HG03558 (cell line): ENCODE measurements around the gene TXNDC17.
"Not testable (repeated sequence)": the region's sequence is repeated elsewhere in the genome, so short reads cannot be mapped to it uniquely, and the experiment has no call there.

Source experiments
- ATAC-seq: cut with Tn5 transposase; IDR thresholded peaks from one replicate; pipeline ENCODE4 v1.9.1; 2021; ENCODE audit warnings: moderate number of reproducible peaks; ENCODE audit not compliant: unreplicated experiment; ENCODE audit errors: extremely low read depth

Gene TXNDC17

GRCh38 chr17:6658411-6658810, 17.6 kb downstream of the TXNDC17 start:
- not testable (repeated sequence) for ATAC-seq

- no peak for ATAC-seq
Observed at GRCh38 chr17:6660101-6660500, 19.2 kb downstream of the TXNDC17 start.

DNA sequence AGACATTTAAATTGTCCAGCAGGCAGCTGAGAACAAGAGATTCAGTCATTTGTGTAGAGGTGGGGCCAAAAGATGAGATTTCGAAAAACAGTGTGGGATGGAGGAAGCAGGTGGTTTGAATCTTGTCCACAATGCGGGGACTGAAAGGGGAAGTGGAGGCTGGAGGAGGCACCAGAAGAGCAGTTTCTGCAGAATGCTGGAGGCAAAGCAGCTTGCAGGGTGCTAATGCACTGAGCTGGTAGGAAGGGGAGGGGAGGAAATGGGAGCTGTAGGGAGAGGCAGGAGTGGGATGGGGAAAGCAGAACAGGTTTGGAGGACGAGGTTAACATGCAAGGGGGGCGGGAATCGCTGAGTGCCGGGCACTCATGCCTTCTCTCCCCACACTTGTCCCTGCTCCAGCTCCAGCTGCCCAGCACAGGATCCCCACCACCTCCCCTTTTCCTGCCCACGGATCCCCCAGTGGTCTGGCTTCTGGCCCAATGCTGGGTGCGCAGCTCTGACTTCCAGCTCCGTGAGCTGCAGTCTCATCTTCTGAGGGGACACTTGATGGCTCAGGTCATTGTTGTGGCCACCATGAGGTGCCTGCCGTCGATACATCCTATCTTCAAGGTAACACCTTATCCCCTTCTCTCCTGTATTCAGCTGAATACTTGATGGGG, 20.1 kb downstream of the TXNDC17 start:
- ATAC-seq = no peak

DNA sequence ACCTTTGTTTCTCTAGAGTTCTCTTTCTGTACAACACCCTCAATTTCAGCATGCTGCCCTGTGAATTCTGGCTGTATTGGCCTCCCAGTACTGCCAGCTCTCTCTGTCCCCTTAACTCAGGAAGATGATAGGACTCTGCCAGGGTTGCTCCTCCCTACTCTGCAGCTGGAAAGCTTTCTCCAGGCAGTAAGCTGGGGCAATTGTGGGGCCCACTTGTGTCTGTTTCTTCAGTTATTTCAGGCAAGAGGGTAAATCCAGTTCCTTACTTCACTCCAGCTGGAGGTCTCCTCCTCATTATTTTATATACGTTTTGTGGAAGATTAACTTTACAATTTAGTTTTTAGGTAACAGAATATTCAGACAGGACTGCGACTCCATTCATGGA, 20.6 kb downstream of the TXNDC17 start:
- no peak for ATAC-seq

GRCh38 chr17:6663200-6663599, 22.3 kb downstream of the TXNDC17 start:
- ATAC-seq = not testable (repeated sequence)

- ATAC-seq = no peak
Observed at GRCh38 chr17:6666077-6666521, 25.2 kb downstream of the TXNDC17 start.

DNA sequence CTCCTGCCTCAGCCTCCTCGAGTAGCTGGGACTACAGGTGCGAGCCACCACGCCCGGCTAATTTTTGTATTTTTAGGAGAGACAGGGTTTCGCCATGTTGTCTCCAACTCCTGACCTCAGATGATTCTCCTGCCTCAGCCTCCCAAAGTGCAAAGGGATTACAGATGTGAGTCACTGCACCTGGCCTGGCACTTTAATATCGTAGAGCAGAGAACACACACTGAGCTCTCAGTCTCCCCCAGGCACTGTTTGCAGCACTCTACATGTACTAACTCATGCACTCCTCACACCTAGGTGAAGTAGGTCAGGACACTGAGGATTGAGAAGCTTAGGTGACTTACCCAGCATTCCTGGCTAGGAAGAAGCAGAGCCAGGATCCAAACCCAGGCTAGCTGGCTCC, 25.7 kb downstream of the TXNDC17 start:
- ATAC-seq = no peak

DNA sequence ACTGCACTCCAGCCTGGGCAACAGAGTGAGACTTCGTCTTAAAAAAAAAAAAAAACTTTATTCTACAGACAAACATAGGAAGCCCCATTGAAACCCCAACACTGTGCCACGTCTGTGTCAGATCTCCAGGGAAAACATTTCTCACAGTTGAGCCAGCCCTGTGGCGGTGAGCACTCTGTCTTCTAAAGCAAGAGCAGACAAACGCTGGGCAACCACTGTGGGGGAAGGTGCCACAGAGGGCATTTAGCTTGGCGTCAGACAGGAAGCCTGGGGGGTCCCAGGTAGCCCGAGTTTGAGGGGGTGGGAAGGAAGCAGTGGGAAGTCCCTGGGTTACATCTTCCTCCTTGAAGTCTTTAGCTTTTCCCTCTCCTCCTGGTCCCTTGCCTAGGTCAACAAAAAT, 26.7 kb downstream of the TXNDC17 start:
- no peak for ATAC-seq

DNA sequence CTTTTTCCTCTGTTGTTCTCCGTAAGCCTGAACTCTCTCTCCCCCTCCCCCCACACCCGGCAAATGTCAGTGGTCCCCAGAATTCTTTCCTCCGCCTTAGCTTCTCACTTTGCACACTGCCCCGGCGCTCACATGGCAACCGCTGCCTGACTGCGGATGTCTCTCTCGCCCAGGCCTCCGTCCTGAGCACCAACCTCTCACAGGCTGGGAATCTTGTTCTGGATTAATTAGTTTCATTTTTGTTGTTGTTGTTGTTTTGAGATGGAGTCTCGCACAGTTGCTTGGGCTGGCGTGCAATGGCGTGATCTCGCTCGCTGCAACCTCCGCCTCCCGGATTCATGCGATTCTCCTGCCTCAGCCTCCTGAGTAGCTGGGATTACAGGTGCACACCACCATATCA, 27.4 kb downstream of the TXNDC17 start:
- ATAC-seq = no peak

- ATAC-seq = no peak
Observed at GRCh38 chr17:6668727-6669425, 28.0 kb downstream of the TXNDC17 start.

DNA sequence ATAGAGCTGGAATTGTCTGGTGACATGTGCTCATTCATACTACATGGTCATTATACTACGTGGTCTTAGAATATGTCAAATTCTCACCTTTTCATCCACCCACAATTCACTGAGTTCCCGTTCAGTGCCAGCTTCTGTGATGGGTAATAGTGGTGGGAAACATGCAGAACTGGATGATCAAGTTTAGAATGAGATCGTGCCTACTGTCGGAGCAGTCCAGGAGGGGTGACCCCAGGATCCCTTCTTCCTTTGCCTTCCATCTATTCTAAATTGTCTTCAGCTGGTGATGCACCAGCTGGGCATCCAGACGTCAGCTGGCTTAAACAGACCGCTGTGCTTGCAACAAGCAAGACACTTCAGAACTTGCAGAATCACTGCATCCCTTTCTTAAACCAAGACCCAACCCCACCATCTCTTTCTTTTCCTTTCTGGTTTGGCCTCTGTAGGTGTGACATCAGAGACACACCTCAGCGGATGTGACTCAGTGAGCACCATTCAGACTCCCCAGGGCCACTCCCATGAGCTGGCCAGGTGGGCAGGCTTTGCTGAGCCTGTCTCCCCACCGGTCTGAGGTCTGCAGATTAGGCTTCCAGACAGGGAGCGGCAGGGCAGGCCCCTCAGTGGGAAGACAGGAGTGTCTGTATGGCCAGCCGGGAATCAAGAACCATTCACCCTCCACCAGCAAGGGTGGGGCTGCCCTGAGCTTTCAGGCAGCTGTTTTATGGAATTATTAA, 28.8 kb downstream of the TXNDC17 start:
- no peak for ATAC-seq

DNA sequence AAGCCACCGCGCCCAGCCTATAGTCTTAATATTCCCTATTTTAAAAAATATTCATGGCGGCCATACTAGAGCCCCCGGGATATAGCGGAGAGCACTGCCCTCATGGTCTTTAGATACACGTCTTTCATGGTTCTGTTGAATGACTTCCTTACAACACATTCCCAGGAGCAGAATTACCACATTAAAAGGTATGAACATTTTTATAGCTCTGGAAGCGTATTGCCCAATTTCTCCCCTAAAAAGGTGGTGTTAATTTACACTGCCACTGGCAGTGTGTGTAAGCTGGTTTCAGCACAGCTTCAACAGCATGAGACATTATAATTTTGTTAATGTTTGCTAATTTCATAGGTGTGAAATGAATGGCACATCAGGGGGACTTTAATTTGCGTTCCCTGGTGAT, 29.7 kb downstream of the TXNDC17 start:
- no peak for ATAC-seq

- no peak for ATAC-seq
Observed at GRCh38 chr17:6670999-6671398, 30.1 kb downstream of the TXNDC17 start.

GRCh38 chr17:6671431-6671830, 30.6 kb downstream of the TXNDC17 start:
- no peak for ATAC-seq

- no peak for ATAC-seq
Observed at GRCh38 chr17:6674586-6674985, 33.7 kb downstream of the TXNDC17 start.

- ATAC-seq = no peak
Observed at GRCh38 chr17:6675201-6675825, 34.5 kb downstream of the TXNDC17 start.

DNA sequence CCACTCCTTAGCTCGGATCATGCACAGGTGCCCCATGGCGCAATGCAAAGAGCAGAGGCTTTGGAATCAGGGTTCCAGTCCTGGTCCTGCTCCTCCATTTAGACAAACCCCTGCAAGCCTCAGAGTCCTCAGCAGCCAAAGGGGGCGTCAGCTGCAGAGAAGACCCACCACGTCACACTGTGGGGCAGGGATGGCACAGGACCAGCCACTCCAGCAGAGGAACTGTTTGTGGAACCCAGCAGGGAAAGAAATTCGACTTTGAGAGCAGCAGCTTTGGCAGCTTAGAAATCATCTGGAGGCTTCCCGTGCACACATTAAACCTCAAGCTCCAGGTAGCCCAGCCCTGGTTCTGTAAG, 35.9 kb downstream of the TXNDC17 start:
- no peak for ATAC-seq

DNA sequence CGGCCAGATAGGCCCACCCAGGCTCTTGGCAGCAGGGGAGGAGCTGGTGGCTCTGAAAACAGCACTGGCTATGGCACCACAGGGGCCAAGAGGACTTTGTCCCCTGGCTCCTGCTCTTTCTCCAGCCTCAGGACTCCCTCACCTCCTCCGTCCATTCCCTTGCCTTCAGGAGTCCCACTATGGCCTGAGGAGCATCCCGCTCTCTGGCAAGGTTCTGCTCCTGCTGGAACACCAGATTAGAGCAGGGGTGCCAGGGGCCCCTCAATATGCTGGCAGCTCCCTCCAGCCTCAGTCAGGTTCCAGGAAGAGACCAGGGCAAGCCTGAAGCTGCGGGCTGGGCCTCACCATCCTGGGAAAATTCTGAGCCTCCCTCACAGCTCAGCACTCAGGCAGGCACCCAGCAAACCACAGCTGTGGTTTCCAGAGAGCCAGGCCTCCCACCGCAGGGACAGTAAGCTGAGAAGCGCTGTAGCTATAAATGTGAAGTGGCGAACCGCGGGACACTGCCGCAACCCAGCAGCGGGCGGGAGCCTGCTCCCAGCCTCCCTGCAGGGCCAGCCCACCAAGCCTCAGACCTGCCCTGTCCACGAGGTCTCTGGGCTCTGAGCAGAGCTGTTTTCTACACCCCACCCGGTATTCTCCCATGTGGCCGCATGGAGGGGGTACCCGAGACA, 36.4 kb downstream of the TXNDC17 start:
- no peak for ATAC-seq

DNA sequence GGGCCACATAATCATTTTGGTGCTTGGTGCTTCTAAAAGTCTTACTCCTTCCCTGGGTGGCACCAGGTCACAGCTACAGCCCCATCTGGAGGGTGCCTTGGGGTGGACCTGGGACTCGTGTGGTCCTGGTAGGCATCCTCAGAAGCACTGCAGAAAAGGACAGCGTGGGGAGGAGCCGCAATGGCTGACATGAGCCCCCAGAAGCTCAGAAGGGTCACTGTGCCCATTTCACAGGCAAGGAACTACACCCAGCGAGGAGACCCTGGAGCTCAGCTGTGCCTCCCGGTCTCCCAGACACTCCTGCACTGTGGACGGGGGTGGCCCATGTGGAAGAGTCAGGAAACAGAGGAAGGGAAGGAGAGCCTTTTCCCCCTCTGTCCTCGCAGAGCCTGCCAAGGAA, 37.1 kb downstream of the TXNDC17 start:
- no peak for ATAC-seq

DNA sequence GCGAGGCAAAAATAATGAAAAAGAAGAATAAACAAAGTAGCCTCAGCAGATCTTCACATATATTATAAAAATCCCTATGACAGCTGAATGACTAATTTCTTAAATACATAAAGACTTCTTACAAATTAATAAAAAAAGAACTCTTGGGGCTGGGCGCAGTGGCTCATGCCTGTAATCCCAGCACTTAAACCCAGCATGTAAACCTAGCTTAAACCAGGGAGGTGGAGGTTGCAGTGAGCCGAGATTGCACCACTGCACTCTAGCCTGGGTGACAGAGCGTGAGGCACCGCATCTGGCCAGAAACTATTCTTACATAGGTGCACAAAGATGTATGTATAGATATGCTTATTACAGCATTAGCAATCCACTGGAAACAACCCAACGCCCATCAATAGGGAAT, 38.4 kb downstream of the TXNDC17 start:
- ATAC-seq = no peak
